Measurements from ENCODE around the gene CERCAM. TPM values are rescaled to one million over a fixed set of nuclear protein-coding genes. Genes with fewer than 3 reads are reported as not detected.

Gene CERCAM
- polyA plus RNA-seq, 3 donors, result 1.5 to 2.5 (median 1.8) TPM

DNA sequence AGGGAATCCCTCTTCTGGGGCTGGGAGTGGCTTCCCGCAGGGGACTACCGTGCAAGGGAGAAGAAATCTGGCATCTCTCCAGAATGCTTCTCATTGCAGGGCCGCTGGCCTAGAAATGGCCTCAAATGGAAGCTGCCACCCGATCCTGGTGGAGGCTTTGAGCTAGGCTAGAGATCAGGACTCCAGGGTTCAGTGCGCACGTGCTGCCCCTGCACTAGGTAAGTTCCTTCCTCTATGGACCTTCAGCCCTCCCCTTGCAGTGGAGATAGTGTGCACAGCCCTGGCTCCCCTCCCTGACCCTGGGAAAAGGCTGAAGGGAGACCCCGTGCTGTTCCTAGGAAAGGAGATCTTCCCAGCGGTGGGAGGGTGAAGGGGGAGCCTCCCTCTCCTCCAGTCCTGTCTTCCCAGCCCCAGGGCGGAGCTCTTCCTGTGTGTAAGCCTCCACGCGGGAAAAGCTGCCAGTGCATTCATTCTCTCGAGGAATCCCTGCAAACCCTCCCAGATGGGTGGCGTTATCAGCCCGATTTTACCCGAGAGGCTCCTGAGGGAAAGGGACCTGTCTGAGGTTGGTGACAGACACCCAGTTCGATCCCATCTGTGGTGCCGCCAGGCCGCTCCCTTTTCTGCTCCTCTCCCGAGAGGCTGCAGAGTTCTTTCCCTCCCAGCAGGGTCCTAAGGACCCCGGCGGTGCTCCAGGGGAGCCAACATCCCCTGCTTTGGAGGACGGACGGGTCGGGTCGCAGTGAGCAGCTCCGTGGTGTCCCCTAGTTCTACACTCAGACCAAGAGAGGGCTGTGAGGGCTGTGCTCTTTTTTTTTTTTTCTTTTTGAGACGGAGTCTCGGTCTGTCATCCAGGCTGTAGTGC is 1.4 kb upstream of the CERCAM start:
- H3K27ac ChIP-seq (ENCODE audit: low read depth in 1 of 2, low read length in 2 of 2), result no peak overlapping the region
- Mint-ChIP-seq H3K36me3 (no peaks in the 10 kb centered on the region), H3K4me3 (peak overlapping the region; percentile 72 to 83), H3K4me1 (peaks cover 29% of the 10 kb centered on the region), H3K27me3 (ENCODE audit: low read depth in 3 of 3) (peaks cover 27 to 60% (median 30%) of the 10 kb centered on the region in 3 donors), H3K27ac (no peak overlapping the region), H3K9me3 (peaks cover 0 to 11% (median 4%) of the 10 kb centered on the region in 7 donors)
- H3K9me3 ChIP-seq (replicated peaks in 1 of 2; ENCODE audit: control insufficient read depth in 1 of 2, insufficient read depth in 1 of 2, low read length in 2 of 2), result peaks cover 0 to 12% of the 10 kb centered on the region in 2 donors
- 17% methylated on average over 19 of the region's 28 CpGs for WGBS (ENCODE audit: insufficient coverage)
- peak overlapping the region; percentile 99 for H2AFZ ChIP-seq (ENCODE audit: insufficient read depth, low read depth, low read length, poor library complexity, severe bottlenecking)
- H3K27me3 ChIP-seq (ENCODE audit: control insufficient read depth in 2 of 2, insufficient read depth in 2 of 2, low read length in 2 of 2), result peaks cover 10 to 27% of the 10 kb centered on the region in 2 donors
- H4K20me1 ChIP-seq (ENCODE audit: insufficient read depth, low read length), result no peaks in the 10 kb centered on the region
- TF ChIP-seq, protein P1, sequence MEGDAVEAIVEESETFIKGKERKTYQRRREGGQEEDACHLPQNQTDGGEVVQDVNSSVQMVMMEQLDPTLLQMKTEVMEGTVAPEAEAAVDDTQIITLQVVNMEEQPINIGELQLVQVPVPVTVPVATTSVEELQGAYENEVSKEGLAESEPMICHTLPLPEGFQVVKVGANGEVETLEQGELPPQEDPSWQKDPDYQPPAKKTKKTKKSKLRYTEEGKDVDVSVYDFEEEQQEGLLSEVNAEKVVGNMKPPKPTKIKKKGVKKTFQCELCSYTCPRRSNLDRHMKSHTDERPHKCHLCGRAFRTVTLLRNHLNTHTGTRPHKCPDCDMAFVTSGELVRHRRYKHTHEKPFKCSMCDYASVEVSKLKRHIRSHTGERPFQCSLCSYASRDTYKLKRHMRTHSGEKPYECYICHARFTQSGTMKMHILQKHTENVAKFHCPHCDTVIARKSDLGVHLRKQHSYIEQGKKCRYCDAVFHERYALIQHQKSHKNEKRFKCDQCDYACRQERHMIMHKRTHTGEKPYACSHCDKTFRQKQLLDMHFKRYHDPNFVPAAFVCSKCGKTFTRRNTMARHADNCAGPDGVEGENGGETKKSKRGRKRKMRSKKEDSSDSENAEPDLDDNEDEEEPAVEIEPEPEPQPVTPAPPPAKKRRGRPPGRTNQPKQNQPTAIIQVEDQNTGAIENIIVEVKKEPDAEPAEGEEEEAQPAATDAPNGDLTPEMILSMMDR (IDR thresholded peaks at IDR 0.05), result no peak
- peak overlapping the region in 1 of 3 experiments; percentile 92 for H3K4me3 ChIP-seq (replicated peaks in 1 of 3; ENCODE audit: low read depth in 2 of 3, low read length in 3 of 3)
- H3K9ac ChIP-seq (ENCODE audit: insufficient read depth, low read length, poor library complexity, severe bottlenecking), result no peak overlapping the region
- no peaks in the 10 kb centered on the region for H3K36me3 ChIP-seq (replicated peaks in 1 of 2; ENCODE audit: control insufficient read depth in 1 of 2, insufficient read depth in 2 of 2, low read length in 2 of 2)
- intact Hi-C loops (cut with micrococcal nuclease), result loop anchor here (5.0 to 10.0 kb wide), 2 partner anchors 57 to 124 kb away; no protein-coding TSS in a partner anchor
- DNase-seq, result no peak
- no peaks in the 10 kb centered on the region for H3K79me2 ChIP-seq (ENCODE audit: insufficient read depth, low read length)
- peak overlapping the region; percentile 22 for H3K4me2 ChIP-seq (replicated peaks; ENCODE audit: extremely low read depth, low read length, poor library complexity, severe bottlenecking)
- peaks cover 19 to 30% of the 10 kb centered on the region in 2 donors for H3K4me1 ChIP-seq (ENCODE audit: control insufficient read depth in 1 of 2, insufficient read depth in 2 of 2, low read length in 2 of 2)

DNA sequence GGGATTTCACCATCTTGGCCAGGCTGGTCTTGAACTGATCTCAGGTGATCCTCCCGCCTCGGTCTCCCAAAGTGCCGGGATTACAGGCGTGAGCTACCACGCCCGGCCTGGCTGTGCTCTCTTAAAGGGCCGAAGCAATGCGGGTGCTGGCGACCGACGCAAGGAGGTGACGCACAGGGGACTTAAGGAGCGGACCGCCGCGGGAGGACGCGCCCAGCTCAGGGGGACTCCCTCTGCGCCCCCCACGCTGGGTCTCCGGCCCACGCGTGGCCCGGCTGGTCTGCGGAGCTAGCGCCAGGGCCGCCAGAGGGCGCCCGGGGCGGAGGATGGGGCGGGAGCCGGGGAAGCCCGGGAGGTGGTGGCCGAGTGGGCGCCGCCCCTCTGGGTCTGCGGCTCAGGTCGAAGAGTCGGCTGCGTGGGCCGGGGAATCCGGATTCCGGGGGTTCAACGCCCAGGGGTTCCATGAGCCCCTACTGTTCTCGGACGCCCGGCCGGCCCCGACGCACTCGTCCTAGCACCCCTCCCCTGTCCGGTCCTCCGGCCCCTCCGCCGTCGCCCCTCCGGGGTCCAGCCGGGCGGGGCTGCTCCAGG is 502 bp upstream of the CERCAM start:
- H3K27me3 Mint-ChIP-seq (ENCODE audit: low read depth in 3 of 3), result peaks cover 26 to 54% (median 32%) of the 10 kb centered on the region in 3 donors
- Histone ChIP-seq H3K27me3 (ENCODE audit: control insufficient read depth in 2 of 2, insufficient read depth in 2 of 2, low read length in 2 of 2) (peaks cover 10 to 27% of the 10 kb centered on the region in 2 donors), H3K4me2 (replicated peaks; ENCODE audit: extremely low read depth, low read length, poor library complexity, severe bottlenecking) (peak overlapping the region; percentile 97), H4K20me1 (ENCODE audit: insufficient read depth, low read length) (no peaks in the 10 kb centered on the region), H3K36me3 (replicated peaks in 1 of 2; ENCODE audit: control insufficient read depth in 1 of 2, insufficient read depth in 2 of 2, low read length in 2 of 2) (no peaks in the 10 kb centered on the region), H3K79me2 (ENCODE audit: insufficient read depth, low read length) (no peaks in the 10 kb centered on the region), H3K4me1 (ENCODE audit: control insufficient read depth in 1 of 2, insufficient read depth in 2 of 2, low read length in 2 of 2) (peaks cover 19 to 30% of the 10 kb centered on the region in 2 donors), H3K27ac (ENCODE audit: low read depth in 1 of 2, low read length in 2 of 2) (no peak overlapping the region), H3K4me3 (replicated peaks in 1 of 3; ENCODE audit: low read depth in 2 of 3, low read length in 3 of 3) (peak overlapping the region; percentile 58 to 92 (median 60)), H2AFZ (ENCODE audit: insufficient read depth, low read depth, low read length, poor library complexity, severe bottlenecking) (peak overlapping the region; percentile 99), H3K9me3 (replicated peaks in 1 of 2; ENCODE audit: control insufficient read depth in 1 of 2, insufficient read depth in 1 of 2, low read length in 2 of 2) (peaks cover 0 to 12% of the 10 kb centered on the region in 2 donors), H3K9ac (ENCODE audit: insufficient read depth, low read length, poor library complexity, severe bottlenecking) (peak overlapping the region; percentile 57)
- TF ChIP-seq, protein P1 (IDR thresholded peaks at IDR 0.05), result peak; percentile 95
- no peak overlapping the region for H3K27ac Mint-ChIP-seq
- no peaks in the 10 kb centered on the region for H3K36me3 Mint-ChIP-seq
- H3K4me3 Mint-ChIP-seq, result peak overlapping the region; percentile 72 to 83
- peak; percentile 46 to 64 (median 49) for DNase-seq
- H3K9me3 Mint-ChIP-seq, result peaks cover 0 to 11% (median 4%) of the 10 kb centered on the region in 7 donors
- under 1% methylated on average over 59 of the region's 59 CpGs for WGBS (ENCODE audit: insufficient coverage)
- H3K4me1 Mint-ChIP-seq, result peaks cover 29% of the 10 kb centered on the region
- intact Hi-C loops (cut with micrococcal nuclease), result no loop called here
